ENCODE measurements around the gene AHSA1.

GRCh38 chr14:77507762-77508161, 49.9 kb downstream of the AHSA1 start:
- TF ChIP-seq, protein P1, sequence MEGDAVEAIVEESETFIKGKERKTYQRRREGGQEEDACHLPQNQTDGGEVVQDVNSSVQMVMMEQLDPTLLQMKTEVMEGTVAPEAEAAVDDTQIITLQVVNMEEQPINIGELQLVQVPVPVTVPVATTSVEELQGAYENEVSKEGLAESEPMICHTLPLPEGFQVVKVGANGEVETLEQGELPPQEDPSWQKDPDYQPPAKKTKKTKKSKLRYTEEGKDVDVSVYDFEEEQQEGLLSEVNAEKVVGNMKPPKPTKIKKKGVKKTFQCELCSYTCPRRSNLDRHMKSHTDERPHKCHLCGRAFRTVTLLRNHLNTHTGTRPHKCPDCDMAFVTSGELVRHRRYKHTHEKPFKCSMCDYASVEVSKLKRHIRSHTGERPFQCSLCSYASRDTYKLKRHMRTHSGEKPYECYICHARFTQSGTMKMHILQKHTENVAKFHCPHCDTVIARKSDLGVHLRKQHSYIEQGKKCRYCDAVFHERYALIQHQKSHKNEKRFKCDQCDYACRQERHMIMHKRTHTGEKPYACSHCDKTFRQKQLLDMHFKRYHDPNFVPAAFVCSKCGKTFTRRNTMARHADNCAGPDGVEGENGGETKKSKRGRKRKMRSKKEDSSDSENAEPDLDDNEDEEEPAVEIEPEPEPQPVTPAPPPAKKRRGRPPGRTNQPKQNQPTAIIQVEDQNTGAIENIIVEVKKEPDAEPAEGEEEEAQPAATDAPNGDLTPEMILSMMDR (IDR thresholded peaks at IDR 0.05), result no peak
- TF ChIP-seq EZH2 (IDR thresholded peaks at IDR 0.05; ENCODE audit: borderline replicate concordance, insufficient read depth, low read depth, low read length, poor library complexity, severe bottlenecking), result no peak

All from B cell (primary cell).